Measurements from ENCODE around the gene IL16.

DNA sequence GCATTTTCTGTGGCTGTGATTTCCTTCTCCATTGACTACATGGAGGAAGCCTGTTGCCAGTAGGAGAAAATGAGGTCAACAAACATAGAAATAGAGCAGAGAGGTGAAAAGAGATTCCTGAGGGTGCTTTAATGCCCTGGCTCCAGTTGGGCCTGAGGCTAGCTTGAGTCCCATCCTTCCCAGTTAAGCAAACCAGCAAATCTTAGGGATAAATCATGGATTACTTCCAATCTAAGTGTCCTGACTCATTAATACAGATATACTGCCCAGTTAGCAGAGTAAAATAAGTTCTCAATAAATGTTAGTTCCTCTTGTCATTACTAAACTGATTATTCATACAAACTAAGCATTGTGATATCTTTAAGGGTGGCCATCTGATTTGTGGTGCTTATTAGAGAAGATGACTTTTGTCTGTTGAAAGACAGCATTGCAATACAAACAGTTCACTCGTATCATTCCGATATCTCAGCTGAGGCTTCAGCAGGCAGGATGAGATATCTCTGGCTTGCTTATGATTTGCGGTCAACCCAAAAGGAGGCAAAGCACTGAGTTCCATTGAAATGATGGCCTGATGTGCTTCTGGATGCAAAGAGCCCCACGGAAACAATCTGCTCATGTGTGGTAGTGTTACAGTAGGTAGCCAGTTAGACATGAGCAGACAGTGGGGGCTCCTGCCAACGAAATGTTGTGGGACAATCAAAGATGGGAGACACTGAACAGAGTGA lies 133.8 kb downstream of the IL16 start:
- TF ChIP-seq, protein P1, sequence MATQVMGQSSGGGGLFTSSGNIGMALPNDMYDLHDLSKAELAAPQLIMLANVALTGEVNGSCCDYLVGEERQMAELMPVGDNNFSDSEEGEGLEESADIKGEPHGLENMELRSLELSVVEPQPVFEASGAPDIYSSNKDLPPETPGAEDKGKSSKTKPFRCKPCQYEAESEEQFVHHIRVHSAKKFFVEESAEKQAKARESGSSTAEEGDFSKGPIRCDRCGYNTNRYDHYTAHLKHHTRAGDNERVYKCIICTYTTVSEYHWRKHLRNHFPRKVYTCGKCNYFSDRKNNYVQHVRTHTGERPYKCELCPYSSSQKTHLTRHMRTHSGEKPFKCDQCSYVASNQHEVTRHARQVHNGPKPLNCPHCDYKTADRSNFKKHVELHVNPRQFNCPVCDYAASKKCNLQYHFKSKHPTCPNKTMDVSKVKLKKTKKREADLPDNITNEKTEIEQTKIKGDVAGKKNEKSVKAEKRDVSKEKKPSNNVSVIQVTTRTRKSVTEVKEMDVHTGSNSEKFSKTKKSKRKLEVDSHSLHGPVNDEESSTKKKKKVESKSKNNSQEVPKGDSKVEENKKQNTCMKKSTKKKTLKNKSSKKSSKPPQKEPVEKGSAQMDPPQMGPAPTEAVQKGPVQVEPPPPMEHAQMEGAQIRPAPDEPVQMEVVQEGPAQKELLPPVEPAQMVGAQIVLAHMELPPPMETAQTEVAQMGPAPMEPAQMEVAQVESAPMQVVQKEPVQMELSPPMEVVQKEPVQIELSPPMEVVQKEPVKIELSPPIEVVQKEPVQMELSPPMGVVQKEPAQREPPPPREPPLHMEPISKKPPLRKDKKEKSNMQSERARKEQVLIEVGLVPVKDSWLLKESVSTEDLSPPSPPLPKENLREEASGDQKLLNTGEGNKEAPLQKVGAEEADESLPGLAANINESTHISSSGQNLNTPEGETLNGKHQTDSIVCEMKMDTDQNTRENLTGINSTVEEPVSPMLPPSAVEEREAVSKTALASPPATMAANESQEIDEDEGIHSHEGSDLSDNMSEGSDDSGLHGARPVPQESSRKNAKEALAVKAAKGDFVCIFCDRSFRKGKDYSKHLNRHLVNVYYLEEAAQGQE (IDR thresholded peaks at IDR 0.05; ENCODE audit: low read depth): no peak
- no peak for TF ChIP-seq POLR2A (IDR thresholded peaks at IDR 0.05; ENCODE audit: borderline replicate concordance, extremely low read depth, insufficient read depth, insufficient read length)
- no peak for TF ChIP-seq YY1 (IDR thresholded peaks at IDR 0.05; ENCODE audit: extremely low read depth, insufficient replicate concordance, low read depth, low read length)
- no peak for TF ChIP-seq CTCF (IDR thresholded peaks at IDR 0.05 in 2 of 3, conservative IDR thresholded peaks at IDR 0.05 in 1 of 3; ENCODE audit: borderline replicate concordance in 1 of 3, insufficient read depth in 1 of 3, low read depth in 2 of 3, low read length in 2 of 3)

All from HCT116 (cell line).